HepG2 (cell line): Measurements from ENCODE around the gene SLC15A3. TPM values are rescaled to one million over a fixed set of nuclear protein-coding genes. Genes with fewer than 3 reads are reported as not detected.
A peak's percentile ranks its signal among the peaks of the same experiment; 100 is the strongest.

Experiments used
- GLMP ChIP-seq: sonication (generic); formaldehyde crosslinking; IDR thresholded peaks from 2 replicates; pipeline ENCODE4 v1.9.0; 2021; ENCODE audit warnings: missing genetic modification reagents, mild to moderate bottlenecking, borderline replicate concordance
- HOMEZ ChIP-seq: IDR thresholded peaks from 2 replicates; pipeline ENCODE4 v1.6.1; 2016; ENCODE audit warnings: low read depth
- KLF11 ChIP-seq: IDR thresholded peaks from 2 replicates; pipeline ENCODE4 v1.6.1; 2016; ENCODE audit warnings: missing compliant biosample characterization
- SMAD9 ChIP-seq: sonication (generic); formaldehyde crosslinking; IDR thresholded peaks from 2 replicates; pipeline ENCODE4 v1.5.1; 2020; ENCODE audit warnings: mild to moderate bottlenecking, missing genetic modification reagents
- TEF ChIP-seq: sonication (generic); formaldehyde crosslinking; IDR thresholded peaks from 2 replicates; pipeline ENCODE4 v1.5.0; 2020; ENCODE audit warnings: missing genetic modification reagents
- ZBTB10 ChIP-seq: sonication (generic); formaldehyde crosslinking; IDR thresholded peaks from 2 replicates; pipeline ENCODE4 v1.4.0; 2020; ENCODE audit warnings: missing genetic modification reagents, borderline replicate concordance
- ZBTB37 ChIP-seq: sonication (generic); formaldehyde crosslinking; IDR thresholded peaks from 2 replicates; pipeline ENCODE4 v1.4.0; 2020; ENCODE audit warnings: mild to moderate bottlenecking, missing genetic modification reagents
- ZBTB39 ChIP-seq: sonication (generic); formaldehyde crosslinking; IDR thresholded peaks from 2 replicates; pipeline ENCODE4 v1.5.0; 2020; ENCODE audit warnings: missing genetic modification reagents
- ZFP82 ChIP-seq: sonication (generic); formaldehyde crosslinking; IDR thresholded peaks from 2 replicates; pipeline ENCODE4 v1.5.1; 2020; ENCODE audit warnings: mild to moderate bottlenecking, missing genetic modification reagents, borderline replicate concordance
- ZNF124 ChIP-seq: sonication (generic); formaldehyde crosslinking; IDR thresholded peaks from 2 replicates; pipeline ENCODE4 v1.4.0; 2020; ENCODE audit warnings: missing genetic modification reagents
- ZNF512B ChIP-seq: sonication (generic); formaldehyde crosslinking; IDR thresholded peaks from 2 replicates; pipeline ENCODE4 v1.5.1; 2020; ENCODE audit warnings: missing genetic modification reagents, mild to moderate bottlenecking, borderline replicate concordance
- polyA plus RNA-seq, 8 experiments: library from polyadenylated mRNA; depleted of rRNA in 3 of 8; stranded (reverse) in 7 of 8; unstranded in 1 of 8; fragments of >200 nt; fragmentation: Illumina TruSeq in 4 of 8; extraction: Trizol in 4 of 8; gene quantifications; 2 replicates each; pipeline versions ENCODE4 v1.2.1 to v1.2.3, GENCODE V29; 2011 to 2016; ENCODE audit warnings: low read depth in 4 of 8, missing spikeins in 1 of 8, mixed read lengths in 1 of 8; ENCODE audit not compliant: insufficient read depth in 1 of 8
- total RNA-seq, 5 experiments: library from RNA; depleted of rRNA; stranded (reverse); fragments of >200 nt; fragmentation: Illumina TruSeq; extraction: Trizol; gene quantifications; 2 replicates each; pipeline ENCODE4 v1.2.3, GENCODE V29; 2016; ENCODE audit warnings: low read depth in 1 of 5

Gene SLC15A3
- total and polyA plus RNA-seq, 2 of the 13 experiments (the other 11 are each of a cell fraction or from before 2014, with no cell fraction given): 0.45 to 0.77 TPM

GRCh38 chr11:60924110-60924905 lies 27.7 kb downstream of the SLC15A3 start, which contains the start of gene TMEM132A (continued):
- TF ChIP-seq ZNF512B (CRISPR knock-in tag) (no peak), ZFP82 (CRISPR knock-in tag) (0 out of 2 replicates have a peak, but pooled peaks have one; percentile 58), SMAD9 (no peak), ZBTB10 (CRISPR knock-in tag) (no peak), ZNF124 (peak; percentile 69; the same call in 1 of the 2 replicates), GLMP (CRISPR knock-in tag) (no peak), HOMEZ (CRISPR knock-in tag) (0 out of 2 replicates have a peak, but pooled peaks have one; percentile 17), ZBTB39 (CRISPR knock-in tag) (no peak), KLF11 (no peak), TEF (CRISPR knock-in tag) (no peak), ZBTB37 (CRISPR knock-in tag) (no peak)
